ENCODE measurements around the gene SLC35F3.

DNA sequence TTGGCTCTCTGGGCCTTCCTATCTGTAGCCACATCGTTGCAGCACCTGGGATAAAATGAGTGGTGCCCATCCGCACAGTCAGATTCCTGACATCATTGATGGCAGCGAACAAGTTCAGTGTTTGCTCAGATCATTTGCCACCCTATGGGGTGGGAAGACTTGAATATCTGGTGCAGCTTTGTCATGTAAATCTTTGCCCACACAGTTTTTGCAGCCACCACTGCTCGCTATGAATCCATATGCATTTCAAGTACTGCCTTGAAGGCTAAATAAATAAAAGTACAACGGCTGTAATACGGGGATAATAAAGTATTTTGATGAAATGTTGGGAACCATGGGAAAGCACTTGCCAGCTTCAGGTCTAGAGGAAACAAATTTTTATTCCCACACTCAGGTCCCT is 412.5 kb downstream of the SLC35F3 start:
- TF ChIP-seq, protein P1, sequence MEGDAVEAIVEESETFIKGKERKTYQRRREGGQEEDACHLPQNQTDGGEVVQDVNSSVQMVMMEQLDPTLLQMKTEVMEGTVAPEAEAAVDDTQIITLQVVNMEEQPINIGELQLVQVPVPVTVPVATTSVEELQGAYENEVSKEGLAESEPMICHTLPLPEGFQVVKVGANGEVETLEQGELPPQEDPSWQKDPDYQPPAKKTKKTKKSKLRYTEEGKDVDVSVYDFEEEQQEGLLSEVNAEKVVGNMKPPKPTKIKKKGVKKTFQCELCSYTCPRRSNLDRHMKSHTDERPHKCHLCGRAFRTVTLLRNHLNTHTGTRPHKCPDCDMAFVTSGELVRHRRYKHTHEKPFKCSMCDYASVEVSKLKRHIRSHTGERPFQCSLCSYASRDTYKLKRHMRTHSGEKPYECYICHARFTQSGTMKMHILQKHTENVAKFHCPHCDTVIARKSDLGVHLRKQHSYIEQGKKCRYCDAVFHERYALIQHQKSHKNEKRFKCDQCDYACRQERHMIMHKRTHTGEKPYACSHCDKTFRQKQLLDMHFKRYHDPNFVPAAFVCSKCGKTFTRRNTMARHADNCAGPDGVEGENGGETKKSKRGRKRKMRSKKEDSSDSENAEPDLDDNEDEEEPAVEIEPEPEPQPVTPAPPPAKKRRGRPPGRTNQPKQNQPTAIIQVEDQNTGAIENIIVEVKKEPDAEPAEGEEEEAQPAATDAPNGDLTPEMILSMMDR (conservative IDR thresholded peaks at IDR 0.05; ENCODE audit: low read length), result no peak
- no peak for TF ChIP-seq EZH2phosphoT487 (IDR thresholded peaks at IDR 0.05; ENCODE audit: borderline replicate concordance, low read depth, low read length)
